ENCODE data around the gene SCN8A. TPM values are rescaled to one million over a fixed set of nuclear protein-coding genes. Genes with fewer than 3 reads are reported as not detected.

Gene SCN8A
- total and polyA plus RNA-seq, 2 experiments from 2014 or later: 4.6 to 23.9 TPM

DNA sequence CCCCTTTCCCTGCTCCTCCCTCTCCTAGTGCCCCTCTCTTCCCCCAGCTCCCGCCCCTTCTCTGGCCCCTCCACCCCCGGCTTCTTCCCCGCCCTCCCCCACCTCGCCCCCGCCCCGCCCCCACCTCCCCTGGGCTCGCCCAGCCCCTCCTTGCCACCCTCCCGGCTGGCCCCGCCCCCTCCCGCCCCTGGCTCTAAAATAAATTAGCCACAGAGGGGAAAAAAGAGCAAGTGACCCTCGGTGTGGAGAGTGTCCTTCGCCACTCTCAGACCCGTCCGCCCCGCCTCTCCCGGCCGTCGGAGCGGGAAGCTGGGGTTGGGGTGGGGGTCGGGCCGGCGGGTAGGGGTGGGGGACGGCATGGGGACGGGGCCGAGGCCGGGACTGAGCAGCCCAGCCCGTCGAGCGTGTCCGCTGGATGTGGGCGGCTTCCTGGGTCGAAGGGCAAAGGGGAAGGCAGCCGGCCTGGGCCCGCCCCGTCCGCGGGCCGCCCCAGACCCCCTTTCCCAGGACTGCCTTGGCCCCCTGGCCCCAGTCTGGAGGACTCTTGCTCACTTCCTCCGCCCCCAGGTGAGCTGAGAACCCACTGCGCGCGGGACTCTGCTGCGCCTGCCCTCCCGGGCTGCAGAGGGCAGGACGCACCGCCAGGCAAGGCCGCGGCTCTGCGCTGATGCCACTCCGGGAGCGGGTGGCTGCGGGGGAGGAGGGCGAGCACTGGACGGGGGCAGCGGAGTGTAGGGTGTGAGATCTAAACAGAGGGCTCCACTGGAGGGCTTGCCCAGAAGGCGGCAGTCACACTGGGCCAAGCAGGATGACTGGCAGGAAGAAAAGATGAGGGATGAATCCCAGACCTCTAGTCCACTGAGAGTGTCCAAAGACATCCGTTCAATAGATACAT lies 258.1 kb downstream of the SCN8A start:
- H3K36me3 Mint-ChIP-seq (ENCODE audit: low read depth): no peaks in the 10 kb centered on the region; the same call in 2 of the 3 replicates
- Histone ChIP-seq H3K36me3 (ENCODE audit: insufficient read depth) (no peaks in the 10 kb centered on the region), H2AFZ (no peak overlapping the region), H3K27me3 (ENCODE audit: insufficient read depth) (peaks cover 65% of the 10 kb centered on the region), H3K79me2 (replicated peaks; ENCODE audit: insufficient read depth) (no peaks in the 10 kb centered on the region), H3K4me3 (peak overlapping the region; percentile 65), H3F3A (replicated peaks; ENCODE audit: low read depth) (peaks cover 12% of the 10 kb centered on the region; the same call in 1 of the 2 replicates), H3K27ac (ENCODE audit: low read depth) (no peak overlapping the region), H3K4me2 (peak overlapping the region; percentile 83), H4K20me1 (replicated peaks; ENCODE audit: insufficient read depth) (peaks cover 4% of the 10 kb centered on the region; the same call in 1 of the 2 replicates), H3K4me1 (ENCODE audit: insufficient read depth) (peaks cover 40% of the 10 kb centered on the region), H3K9me2 (ENCODE audit: insufficient read depth) (no peaks in the 10 kb centered on the region)
- peaks cover 58% of the 10 kb centered on the region for H3K27me3 Mint-ChIP-seq (ENCODE audit: insufficient read depth, low read depth, poor library complexity)
- peak; percentile 32 for ATAC-seq
- H3K4me1 Mint-ChIP-seq: peaks cover 53% of the 10 kb centered on the region
- H3K9me3 Mint-ChIP-seq: no peaks in the 10 kb centered on the region; the same call in 1 of the 3 replicates
- no peak overlapping the region for H3K27ac Mint-ChIP-seq
- H3K4me3 Mint-ChIP-seq: peak overlapping the region; percentile 63
- peak; percentile 76 for DNase-seq (ENCODE audit: low spot score)
- no peak for TF ChIP-seq ETS1 (IDR thresholded peaks at IDR 0.05)
- TF ChIP-seq, protein P1, sequence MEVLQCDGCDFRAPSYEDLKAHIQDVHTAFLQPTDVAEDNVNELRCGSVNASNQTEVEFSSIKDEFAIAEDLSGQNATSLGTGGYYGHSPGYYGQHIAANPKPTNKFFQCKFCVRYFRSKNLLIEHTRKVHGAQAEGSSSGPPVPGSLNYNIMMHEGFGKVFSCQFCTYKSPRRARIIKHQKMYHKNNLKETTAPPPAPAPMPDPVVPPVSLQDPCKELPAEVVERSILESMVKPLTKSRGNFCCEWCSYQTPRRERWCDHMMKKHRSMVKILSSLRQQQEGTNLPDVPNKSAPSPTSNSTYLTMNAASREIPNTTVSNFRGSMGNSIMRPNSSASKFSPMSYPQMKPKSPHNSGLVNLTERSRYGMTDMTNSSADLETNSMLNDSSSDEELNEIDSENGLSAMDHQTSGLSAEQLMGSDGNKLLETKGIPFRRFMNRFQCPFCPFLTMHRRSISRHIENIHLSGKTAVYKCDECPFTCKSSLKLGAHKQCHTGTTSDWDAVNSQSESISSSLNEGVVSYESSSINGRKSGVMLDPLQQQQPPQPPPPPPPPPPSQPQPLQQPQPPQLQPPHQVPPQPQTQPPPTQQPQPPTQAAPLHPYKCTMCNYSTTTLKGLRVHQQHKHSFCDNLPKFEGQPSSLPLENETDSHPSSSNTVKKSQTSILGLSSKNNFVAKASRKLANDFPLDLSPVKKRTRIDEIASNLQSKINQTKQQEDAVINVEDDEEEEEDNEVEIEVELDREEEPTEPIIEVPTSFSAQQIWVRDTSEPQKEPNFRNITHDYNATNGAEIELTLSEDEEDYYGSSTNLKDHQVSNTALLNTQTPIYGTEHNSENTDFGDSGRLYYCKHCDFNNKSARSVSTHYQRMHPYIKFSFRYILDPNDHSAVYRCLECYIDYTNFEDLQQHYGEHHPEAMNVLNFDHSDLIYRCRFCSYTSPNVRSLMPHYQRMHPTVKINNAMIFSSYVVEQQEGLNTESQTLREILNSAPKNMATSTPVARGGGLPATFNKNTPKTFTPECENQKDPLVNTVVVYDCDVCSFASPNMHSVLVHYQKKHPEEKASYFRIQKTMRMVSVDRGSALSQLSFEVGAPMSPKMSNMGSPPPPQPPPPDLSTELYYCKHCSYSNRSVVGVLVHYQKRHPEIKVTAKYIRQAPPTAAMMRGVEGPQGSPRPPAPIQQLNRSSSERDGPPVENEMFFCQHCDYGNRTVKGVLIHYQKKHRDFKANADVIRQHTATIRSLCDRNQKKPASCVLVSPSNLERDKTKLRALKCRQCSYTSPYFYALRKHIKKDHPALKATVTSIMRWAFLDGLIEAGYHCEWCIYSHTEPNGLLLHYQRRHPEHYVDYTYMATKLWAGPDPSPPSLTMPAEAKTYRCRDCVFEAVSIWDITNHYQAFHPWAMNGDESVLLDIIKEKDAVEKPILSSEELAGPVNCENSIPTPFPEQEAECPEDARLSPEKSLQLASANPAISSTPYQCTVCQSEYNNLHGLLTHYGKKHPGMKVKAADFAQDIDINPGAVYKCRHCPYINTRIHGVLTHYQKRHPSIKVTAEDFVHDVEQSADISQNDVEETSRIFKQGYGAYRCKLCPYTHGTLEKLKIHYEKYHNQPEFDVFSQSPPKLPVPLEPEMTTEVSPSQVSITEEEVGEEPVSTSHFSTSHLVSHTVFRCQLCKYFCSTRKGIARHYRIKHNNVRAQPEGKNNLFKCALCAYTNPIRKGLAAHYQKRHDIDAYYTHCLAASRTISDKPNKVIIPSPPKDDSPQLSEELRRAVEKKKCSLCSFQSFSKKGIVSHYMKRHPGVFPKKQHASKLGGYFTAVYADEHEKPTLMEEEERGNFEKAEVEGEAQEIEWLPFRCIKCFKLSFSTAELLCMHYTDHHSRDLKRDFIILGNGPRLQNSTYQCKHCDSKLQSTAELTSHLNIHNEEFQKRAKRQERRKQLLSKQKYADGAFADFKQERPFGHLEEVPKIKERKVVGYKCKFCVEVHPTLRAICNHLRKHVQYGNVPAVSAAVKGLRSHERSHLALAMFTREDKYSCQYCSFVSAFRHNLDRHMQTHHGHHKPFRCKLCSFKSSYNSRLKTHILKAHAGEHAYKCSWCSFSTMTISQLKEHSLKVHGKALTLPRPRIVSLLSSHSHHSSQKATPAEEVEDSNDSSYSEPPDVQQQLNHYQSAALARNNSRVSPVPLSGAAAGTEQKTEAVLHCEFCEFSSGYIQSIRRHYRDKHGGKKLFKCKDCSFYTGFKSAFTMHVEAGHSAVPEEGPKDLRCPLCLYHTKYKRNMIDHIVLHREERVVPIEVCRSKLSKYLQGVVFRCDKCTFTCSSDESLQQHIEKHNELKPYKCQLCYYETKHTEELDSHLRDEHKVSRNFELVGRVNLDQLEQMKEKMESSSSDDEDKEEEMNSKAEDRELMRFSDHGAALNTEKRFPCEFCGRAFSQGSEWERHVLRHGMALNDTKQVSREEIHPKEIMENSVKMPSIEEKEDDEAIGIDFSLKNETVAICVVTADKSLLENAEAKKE (CRISPR knock-in tag; IDR thresholded peaks at IDR 0.05): no peak
- no peak for TF ChIP-seq CREB1 (CRISPR knock-in tag; IDR thresholded peaks at IDR 0.05; ENCODE audit: low read depth)
- TF ChIP-seq STAT1 (IDR thresholded peaks at IDR 0.05; ENCODE audit: unreplicated experiment): no peak
- TF ChIP-seq, protein P2, sequence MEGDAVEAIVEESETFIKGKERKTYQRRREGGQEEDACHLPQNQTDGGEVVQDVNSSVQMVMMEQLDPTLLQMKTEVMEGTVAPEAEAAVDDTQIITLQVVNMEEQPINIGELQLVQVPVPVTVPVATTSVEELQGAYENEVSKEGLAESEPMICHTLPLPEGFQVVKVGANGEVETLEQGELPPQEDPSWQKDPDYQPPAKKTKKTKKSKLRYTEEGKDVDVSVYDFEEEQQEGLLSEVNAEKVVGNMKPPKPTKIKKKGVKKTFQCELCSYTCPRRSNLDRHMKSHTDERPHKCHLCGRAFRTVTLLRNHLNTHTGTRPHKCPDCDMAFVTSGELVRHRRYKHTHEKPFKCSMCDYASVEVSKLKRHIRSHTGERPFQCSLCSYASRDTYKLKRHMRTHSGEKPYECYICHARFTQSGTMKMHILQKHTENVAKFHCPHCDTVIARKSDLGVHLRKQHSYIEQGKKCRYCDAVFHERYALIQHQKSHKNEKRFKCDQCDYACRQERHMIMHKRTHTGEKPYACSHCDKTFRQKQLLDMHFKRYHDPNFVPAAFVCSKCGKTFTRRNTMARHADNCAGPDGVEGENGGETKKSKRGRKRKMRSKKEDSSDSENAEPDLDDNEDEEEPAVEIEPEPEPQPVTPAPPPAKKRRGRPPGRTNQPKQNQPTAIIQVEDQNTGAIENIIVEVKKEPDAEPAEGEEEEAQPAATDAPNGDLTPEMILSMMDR (conservative IDR thresholded peaks at IDR 0.05; ENCODE audit: low read depth in 2 of 2): peak; percentile 17 to 42; a peak in 2 of 4 replicates
- no peak for TF ChIP-seq ZNF114 (CRISPR knock-in tag; IDR thresholded peaks at IDR 0.05)
- TF ChIP-seq NANOG (IDR thresholded peaks at IDR 0.05; ENCODE audit: borderline replicate concordance): no peak
- TF ChIP-seq REST (IDR thresholded peaks at IDR 0.05; ENCODE audit: unreplicated experiment): no peak
- TF ChIP-seq POLR2AphosphoS5 (IDR thresholded peaks at IDR 0.05; ENCODE audit: low read depth): 0 out of 2 replicates have a peak, but pooled peaks have one; percentile 12
- no peak for TF ChIP-seq EZH2 (IDR thresholded peaks at IDR 0.05; ENCODE audit: low read depth, unreplicated experiment)
- TF ChIP-seq JUNB (IDR thresholded peaks at IDR 0.05; ENCODE audit: unreplicated experiment): no peak
- TF ChIP-seq EZH2phosphoT487 (IDR thresholded peaks at IDR 0.05; ENCODE audit: unreplicated experiment): no peak
- no peak for TF ChIP-seq ZNF331 (CRISPR knock-in tag; IDR thresholded peaks at IDR 0.05; ENCODE audit: low read depth)

All from GM23338 (cell line).